ENCODE measurements around the gene MRTFA.

DNA sequence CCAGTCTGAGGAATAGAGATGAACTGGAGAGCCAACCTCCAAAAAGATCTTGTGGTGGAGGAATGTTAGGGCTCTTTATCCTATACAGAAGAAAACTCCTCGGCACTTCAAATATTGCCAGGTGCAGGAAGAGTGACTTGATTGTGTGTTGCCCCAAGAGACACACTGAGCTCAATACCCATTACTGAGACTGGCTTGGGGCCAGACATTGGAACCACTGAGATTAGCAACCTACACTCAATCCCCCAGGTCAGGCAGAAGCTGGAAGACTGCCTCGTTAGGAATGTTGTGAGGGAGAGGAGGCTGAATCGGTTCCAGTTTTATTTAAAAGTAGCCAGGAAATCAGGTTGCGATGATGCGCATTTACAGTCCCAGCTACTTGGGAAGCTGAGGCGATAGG lies 268.5 kb downstream of the MRTFA start:
- TF ChIP-seq EZH2phosphoT487 (conservative IDR thresholded peaks at IDR 0.05; ENCODE audit: low read length) = no peak
- TF ChIP-seq, protein P1, sequence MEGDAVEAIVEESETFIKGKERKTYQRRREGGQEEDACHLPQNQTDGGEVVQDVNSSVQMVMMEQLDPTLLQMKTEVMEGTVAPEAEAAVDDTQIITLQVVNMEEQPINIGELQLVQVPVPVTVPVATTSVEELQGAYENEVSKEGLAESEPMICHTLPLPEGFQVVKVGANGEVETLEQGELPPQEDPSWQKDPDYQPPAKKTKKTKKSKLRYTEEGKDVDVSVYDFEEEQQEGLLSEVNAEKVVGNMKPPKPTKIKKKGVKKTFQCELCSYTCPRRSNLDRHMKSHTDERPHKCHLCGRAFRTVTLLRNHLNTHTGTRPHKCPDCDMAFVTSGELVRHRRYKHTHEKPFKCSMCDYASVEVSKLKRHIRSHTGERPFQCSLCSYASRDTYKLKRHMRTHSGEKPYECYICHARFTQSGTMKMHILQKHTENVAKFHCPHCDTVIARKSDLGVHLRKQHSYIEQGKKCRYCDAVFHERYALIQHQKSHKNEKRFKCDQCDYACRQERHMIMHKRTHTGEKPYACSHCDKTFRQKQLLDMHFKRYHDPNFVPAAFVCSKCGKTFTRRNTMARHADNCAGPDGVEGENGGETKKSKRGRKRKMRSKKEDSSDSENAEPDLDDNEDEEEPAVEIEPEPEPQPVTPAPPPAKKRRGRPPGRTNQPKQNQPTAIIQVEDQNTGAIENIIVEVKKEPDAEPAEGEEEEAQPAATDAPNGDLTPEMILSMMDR (IDR thresholded peaks at IDR 0.05; ENCODE audit: insufficient read depth, low read length, poor library complexity, severe bottlenecking) = no peak

Data from SU-DHL-6 (cell line).